ENCODE measurements around the gene ZNF385B.

Gene ZNF385B

GRCh38 chr2:179539124-179539511, 322.3 kb downstream of the ZNF385B start:
- TF ChIP-seq, protein P1, sequence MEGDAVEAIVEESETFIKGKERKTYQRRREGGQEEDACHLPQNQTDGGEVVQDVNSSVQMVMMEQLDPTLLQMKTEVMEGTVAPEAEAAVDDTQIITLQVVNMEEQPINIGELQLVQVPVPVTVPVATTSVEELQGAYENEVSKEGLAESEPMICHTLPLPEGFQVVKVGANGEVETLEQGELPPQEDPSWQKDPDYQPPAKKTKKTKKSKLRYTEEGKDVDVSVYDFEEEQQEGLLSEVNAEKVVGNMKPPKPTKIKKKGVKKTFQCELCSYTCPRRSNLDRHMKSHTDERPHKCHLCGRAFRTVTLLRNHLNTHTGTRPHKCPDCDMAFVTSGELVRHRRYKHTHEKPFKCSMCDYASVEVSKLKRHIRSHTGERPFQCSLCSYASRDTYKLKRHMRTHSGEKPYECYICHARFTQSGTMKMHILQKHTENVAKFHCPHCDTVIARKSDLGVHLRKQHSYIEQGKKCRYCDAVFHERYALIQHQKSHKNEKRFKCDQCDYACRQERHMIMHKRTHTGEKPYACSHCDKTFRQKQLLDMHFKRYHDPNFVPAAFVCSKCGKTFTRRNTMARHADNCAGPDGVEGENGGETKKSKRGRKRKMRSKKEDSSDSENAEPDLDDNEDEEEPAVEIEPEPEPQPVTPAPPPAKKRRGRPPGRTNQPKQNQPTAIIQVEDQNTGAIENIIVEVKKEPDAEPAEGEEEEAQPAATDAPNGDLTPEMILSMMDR (conservative IDR thresholded peaks at IDR 0.05; ENCODE audit: low read length), result no peak
- no peak for DNase-seq (ENCODE audit: low read depth)
- H3K4me3 ChIP-seq (ENCODE audit: low read length), result no peak overlapping the region

GRCh38 chr2:179538406-179539123, 322.8 kb downstream of the ZNF385B start:
- H3K4me3 ChIP-seq (ENCODE audit: low read length), result no peak overlapping the region
- TF ChIP-seq, protein P1 (conservative IDR thresholded peaks at IDR 0.05; ENCODE audit: low read length), result no peak
- no peak for DNase-seq (ENCODE audit: low read depth)

GRCh38 chr2:179536185-179536584, 325.2 kb downstream of the ZNF385B start:
- peak; percentile 13 for DNase-seq (ENCODE audit: low read depth)
- H3K4me3 ChIP-seq (ENCODE audit: low read length), result no peak overlapping the region
- TF ChIP-seq, protein P1 (conservative IDR thresholded peaks at IDR 0.05; ENCODE audit: low read length), result no peak

- no peak overlapping the region for H3K4me3 ChIP-seq (ENCODE audit: low read length)
- no peak for DNase-seq (ENCODE audit: low read depth)
- TF ChIP-seq, protein P1 (conservative IDR thresholded peaks at IDR 0.05; ENCODE audit: low read length), result no peak
Observed at GRCh38 chr2:179533875-179534274, 327.5 kb downstream of the ZNF385B start.

DNA sequence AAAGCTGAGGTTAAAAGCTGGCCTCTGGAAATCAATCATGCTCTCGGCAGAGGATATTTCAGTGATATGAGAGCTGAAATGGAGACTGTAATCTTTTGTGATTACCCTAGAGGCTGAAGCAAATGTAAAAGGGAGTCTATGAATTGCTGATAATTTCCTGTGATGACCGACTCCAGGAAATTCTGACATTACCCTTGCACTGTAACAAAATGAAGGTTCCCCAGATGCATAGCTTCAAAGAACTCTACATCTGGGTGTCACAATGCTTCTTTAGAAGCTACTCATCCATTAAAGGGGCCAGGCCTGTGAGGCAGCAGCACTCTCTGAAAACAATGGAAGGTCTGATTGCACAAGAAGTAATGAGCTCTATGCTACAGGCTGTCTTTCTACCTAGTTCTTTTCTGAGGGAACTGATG, 328.5 kb downstream of the ZNF385B start:
- DNase-seq (ENCODE audit: low read depth), result no peak

GRCh38 chr2:179528576-179529069, 332.8 kb downstream of the ZNF385B start:
- no peak overlapping the region for H3K4me3 ChIP-seq (ENCODE audit: low read length)
- no peak for DNase-seq (ENCODE audit: low read depth)
- TF ChIP-seq, protein P1 (conservative IDR thresholded peaks at IDR 0.05; ENCODE audit: low read length), result no peak

More for the DNA sequence above, 328.5 kb downstream of the ZNF385B start:
- TF ChIP-seq, protein P1 (conservative IDR thresholded peaks at IDR 0.05; ENCODE audit: low read length), result no peak
- H3K4me3 ChIP-seq (ENCODE audit: low read length), result no peak overlapping the region

- no peak overlapping the region for H3K4me3 ChIP-seq (ENCODE audit: low read length)
- peak; percentile 3 for DNase-seq (ENCODE audit: low read depth)
- TF ChIP-seq, protein P1 (conservative IDR thresholded peaks at IDR 0.05; ENCODE audit: low read length), result no peak
Observed at GRCh38 chr2:179525340-179525739, 336.1 kb downstream of the ZNF385B start.
